GM18858 (cell line): ENCODE measurements around the gene MSX1.

Source experiments
- ATAC-seq: cut with Tn5 transposase; IDR thresholded peaks from one replicate; pipeline ENCODE4 v1.9.1; 2021; ENCODE audit not compliant: unreplicated experiment

Gene MSX1

GRCh38 chr4:4899202-4899925, 39.9 kb downstream of the MSX1 start:
- no peak for ATAC-seq

GRCh38 chr4:4901877-4902276, 42.4 kb downstream of the MSX1 start:
- ATAC-seq: no peak

- ATAC-seq: no peak
Measured at GRCh38 chr4:4912155-4912554, 52.7 kb downstream of the MSX1 start.

GRCh38 chr4:4913147-4913561, 53.7 kb downstream of the MSX1 start:
- ATAC-seq: no peak
